ENCODE measurements around the gene AMOTL2.

GRCh38 chr3:134371542-134372324, 2.5 kb downstream of the AMOTL2 start:
- TF ChIP-seq CTCF (conservative IDR thresholded peaks at IDR 0.05 in 1 of 2, IDR thresholded peaks at IDR 0.05 in 1 of 2; ENCODE audit: extremely low read depth in 1 of 2, insufficient read depth in 1 of 2, low read depth in 1 of 2, low read length in 2 of 2) (peak in 1 of 2 donors; percentile 20), EZH2 (IDR thresholded peaks at IDR 0.05; ENCODE audit: borderline replicate concordance, low read length) (no peak)
